C4-2B (cell line): ENCODE results near the gene HEPACAM.

Experiments
- H3K27ac ChIP-seq: fragments of 450-650 bp; 2 replicates; pipeline ENCODE4 v1.5.1; 2017
- ZFX ChIP-seq: fragments of 450-650 bp; IDR thresholded peaks from 2 replicates; pipeline ENCODE4 v1.6.1; 2017
- TF ChIP-seq, protein P1 (sequence below): fragments of 450-650 bp; conservative IDR thresholded peaks from 2 replicates; pipeline ENCODE4 v1.5.1; 2017; ENCODE audit warnings: mild to moderate bottlenecking

HEPACAM gene

GRCh38 chr11:124890151-124890550 is 45.7 kb downstream of the HEPACAM start:
- TF ChIP-seq, protein P1, sequence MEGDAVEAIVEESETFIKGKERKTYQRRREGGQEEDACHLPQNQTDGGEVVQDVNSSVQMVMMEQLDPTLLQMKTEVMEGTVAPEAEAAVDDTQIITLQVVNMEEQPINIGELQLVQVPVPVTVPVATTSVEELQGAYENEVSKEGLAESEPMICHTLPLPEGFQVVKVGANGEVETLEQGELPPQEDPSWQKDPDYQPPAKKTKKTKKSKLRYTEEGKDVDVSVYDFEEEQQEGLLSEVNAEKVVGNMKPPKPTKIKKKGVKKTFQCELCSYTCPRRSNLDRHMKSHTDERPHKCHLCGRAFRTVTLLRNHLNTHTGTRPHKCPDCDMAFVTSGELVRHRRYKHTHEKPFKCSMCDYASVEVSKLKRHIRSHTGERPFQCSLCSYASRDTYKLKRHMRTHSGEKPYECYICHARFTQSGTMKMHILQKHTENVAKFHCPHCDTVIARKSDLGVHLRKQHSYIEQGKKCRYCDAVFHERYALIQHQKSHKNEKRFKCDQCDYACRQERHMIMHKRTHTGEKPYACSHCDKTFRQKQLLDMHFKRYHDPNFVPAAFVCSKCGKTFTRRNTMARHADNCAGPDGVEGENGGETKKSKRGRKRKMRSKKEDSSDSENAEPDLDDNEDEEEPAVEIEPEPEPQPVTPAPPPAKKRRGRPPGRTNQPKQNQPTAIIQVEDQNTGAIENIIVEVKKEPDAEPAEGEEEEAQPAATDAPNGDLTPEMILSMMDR: no peak
- no peak for TF ChIP-seq ZFX

GRCh38 chr11:124889191-124890091 is 46.4 kb downstream of the HEPACAM start:
- H3K27ac ChIP-seq: no peak overlapping the region
- TF ChIP-seq, protein P1: no peak
- TF ChIP-seq ZFX: no peak

More at GRCh38 chr11:124890151-124890550, 45.7 kb downstream of the HEPACAM start:
- H3K27ac ChIP-seq: no peak overlapping the region

DNA sequence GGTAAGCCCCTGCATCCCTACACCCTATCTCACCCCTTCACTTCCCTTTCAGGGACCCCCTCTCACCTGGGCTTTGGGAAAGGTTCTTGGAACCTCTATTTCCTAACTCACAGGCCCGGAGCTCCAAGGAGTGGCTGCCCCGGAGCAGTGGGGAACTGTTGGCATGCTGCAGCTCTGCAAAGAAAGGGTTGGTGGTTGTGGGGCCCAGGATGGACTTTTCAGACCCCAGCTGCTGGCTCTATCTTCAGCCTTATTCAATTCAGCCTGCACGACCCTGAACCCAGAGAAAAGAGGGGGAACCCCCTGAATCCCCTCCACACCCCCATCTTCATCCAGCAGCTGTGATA is 48.2 kb downstream of the HEPACAM start:
- TF ChIP-seq, protein P1: no peak
- TF ChIP-seq ZFX: no peak
- H3K27ac ChIP-seq: no peak overlapping the region

DNA sequence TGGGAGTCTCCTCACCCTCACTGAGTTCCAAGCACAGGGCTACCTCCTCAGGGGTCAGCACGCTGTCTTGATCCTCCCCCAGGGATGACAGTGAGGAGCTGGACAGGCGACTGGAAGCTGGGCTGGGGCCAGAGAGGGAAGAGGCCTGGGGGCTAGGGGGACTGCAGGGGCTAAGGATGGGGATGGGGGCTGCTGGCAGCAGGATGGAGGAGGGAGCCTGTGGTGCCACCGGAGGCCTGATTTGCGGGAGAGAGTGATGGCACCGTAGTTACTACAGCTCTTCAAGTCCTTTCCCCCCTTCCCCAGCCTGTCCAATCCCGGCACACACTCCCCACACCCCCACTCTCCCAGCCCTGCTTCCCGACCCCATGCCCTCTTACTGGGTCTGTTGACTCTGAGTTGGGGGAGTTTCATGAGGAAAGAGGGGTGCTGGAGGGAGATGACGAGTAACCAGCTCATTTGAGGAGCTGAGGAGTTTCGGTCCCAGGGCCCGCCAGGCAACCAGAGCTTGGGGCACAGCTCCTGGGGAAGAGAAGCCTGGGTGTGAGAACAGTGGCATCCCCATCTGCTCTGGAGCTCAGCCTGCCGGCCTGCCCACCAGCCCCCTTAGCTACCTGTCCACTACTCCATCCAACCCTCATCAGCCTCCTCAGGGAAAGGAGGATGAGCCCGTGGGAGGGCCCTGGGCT is 48.7 kb downstream of the HEPACAM start:
- H3K27ac ChIP-seq: no peak overlapping the region
- TF ChIP-seq, protein P1: no peak
- TF ChIP-seq ZFX: no peak

DNA sequence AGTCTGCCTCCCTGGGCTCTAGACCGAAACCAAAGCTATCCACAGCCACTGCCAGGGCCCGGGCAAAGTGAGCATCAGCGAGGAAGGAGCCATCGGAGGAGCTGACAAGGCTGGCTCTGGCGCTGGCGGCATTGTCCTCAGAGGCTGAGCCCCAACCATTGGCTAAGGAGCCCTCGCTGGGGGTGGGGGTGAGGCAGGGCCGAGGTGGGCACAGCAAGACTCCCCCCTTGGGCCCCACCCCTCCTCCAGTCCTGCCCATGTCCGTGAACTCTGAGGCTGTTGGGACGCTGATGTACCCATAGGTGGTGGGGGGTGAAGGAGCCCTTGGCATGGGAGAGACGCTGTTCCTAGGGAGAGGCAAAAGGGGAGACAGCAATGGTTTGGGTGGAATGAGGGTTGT is 49.4 kb downstream of the HEPACAM start:
- TF ChIP-seq, protein P1: no peak
- TF ChIP-seq ZFX: no peak
- H3K27ac ChIP-seq: no peak overlapping the region; the same call in 1 of the 2 replicates

DNA sequence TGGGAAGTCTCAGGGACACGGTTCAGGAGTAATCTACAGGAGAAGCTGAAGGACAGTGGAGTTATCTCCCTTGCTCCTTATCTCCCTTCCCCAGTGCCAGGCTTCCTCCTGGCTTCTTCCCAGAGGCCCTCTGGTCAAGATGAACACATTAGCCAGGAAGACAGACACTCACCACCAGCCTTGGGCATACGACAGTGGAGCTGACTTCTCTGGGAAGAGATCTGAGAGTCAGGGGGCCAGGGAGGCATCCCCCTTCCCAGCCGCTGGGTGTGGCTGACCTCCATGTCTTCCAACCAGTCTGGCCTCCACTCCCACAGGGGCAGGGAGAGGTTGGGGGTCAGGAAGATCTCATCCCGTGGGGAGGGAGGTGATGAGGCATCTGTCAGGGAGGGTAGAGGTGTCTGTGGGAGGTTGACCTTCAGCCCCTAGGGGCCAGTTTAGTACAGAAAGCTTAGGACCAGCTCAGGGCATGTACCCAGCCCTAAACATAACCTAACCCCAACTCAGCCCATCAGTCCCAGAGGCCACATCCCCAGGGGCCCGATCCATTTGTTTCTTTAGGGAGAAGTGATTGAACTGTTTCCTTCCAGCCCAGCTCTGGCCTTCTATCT is 50.9 kb downstream of the HEPACAM start:
- TF ChIP-seq, protein P1: no peak
- no peak for TF ChIP-seq ZFX
- peak overlapping the region; percentile 81 for H3K27ac ChIP-seq

GRCh38 chr11:124884340-124884739 is 51.5 kb downstream of the HEPACAM start:
- H3K27ac ChIP-seq: peak overlapping the region; percentile 81
- TF ChIP-seq, protein P1: no peak
- no peak for TF ChIP-seq ZFX
